GM23338 (cell line): Measurements from ENCODE around the gene DCTPP1. TPM values are rescaled to one million over a fixed set of nuclear protein-coding genes. Genes with fewer than 3 reads are reported as not detected.

ENCODE experiments used
- ATAC-seq: fragments of 200-7000 bp; cut with Tn5 transposase; 3 replicates; pipeline ENCODE4 v1.9.1; 2020
- DNase-seq: peaks from one replicate; pipeline ENCODE4 v3.0.0-alpha.2; 2015; ENCODE audit warnings: low spot score
- H2AFZ ChIP-seq: fragments of 200-600 bp; sonication (generic); 2 replicates; pipeline ENCODE4 v1.8.0; 2016; ENCODE audit warnings: antibody characterized with exemption, mild to moderate bottlenecking, moderate library complexity
- H3F3A ChIP-seq: fragments of 200-600 bp; sonication (generic); replicated peaks from 2 replicates; pipeline ENCODE4 v1.8.0; 2017; ENCODE audit warnings: antibody characterized with exemption, mixed run types, low read depth
- H3K27ac ChIP-seq: fragments of 200-600 bp; sonication (generic); 2 replicates; pipeline ENCODE4 v1.6.1; 2016; ENCODE audit warnings: low read depth
- H3K27me3 ChIP-seq: fragments of 200-600 bp; sonication (generic); 2 replicates; pipeline ENCODE4 v1.8.0; 2016; ENCODE audit warnings: mild to moderate bottlenecking, mixed run types, moderate library complexity; ENCODE audit not compliant: insufficient read depth
- H3K36me3 ChIP-seq: fragments of 200-600 bp; sonication (generic); 2 replicates; pipeline ENCODE4 v1.8.0; 2016; ENCODE audit warnings: mild to moderate bottlenecking; ENCODE audit not compliant: insufficient read depth
- H3K4me1 ChIP-seq: fragments of 200-600 bp; sonication (generic); 2 replicates; pipeline ENCODE4 v1.8.0; 2016; ENCODE audit warnings: mild to moderate bottlenecking, moderate library complexity; ENCODE audit not compliant: insufficient read depth
- H3K4me2 ChIP-seq: fragments of 200-600 bp; sonication (generic); 2 replicates; pipeline ENCODE4 v1.7.1; 2017; ENCODE audit warnings: mixed run types
- H3K4me3 ChIP-seq: fragments of 200-600 bp; sonication (generic); 2 replicates; pipeline ENCODE4 v1.6.1; 2016; ENCODE audit warnings: mixed run types
- H3K79me2 ChIP-seq: fragments of 200-600 bp; sonication (generic); replicated peaks from 2 replicates; pipeline ENCODE4 v1.8.0; 2017; ENCODE audit warnings: mild to moderate bottlenecking; ENCODE audit not compliant: insufficient read depth
- H3K9me2 ChIP-seq: fragments of 200-600 bp; sonication (generic); 2 replicates; pipeline ENCODE4 v1.8.0; 2017; ENCODE audit not compliant: insufficient read depth
- H4K20me1 ChIP-seq: fragments of 200-600 bp; sonication (generic); replicated peaks from 2 replicates; pipeline ENCODE4 v1.8.0; 2017; ENCODE audit warnings: mild to moderate bottlenecking; ENCODE audit not compliant: insufficient read depth
- H3K27ac Mint-ChIP-seq: 2 replicates; pipeline ENCODE4 v1.8.0; 2020; ENCODE audit warnings: inconsistent platforms, mild to moderate bottlenecking, moderate library complexity, mixed read lengths
- H3K27me3 Mint-ChIP-seq: 3 replicates; pipeline ENCODE4 v1.8.0; 2022; ENCODE audit warnings: low read depth, mild to moderate bottlenecking, moderate library complexity, mixed read lengths, inconsistent platforms; ENCODE audit not compliant: insufficient read depth, poor library complexity
- H3K36me3 Mint-ChIP-seq: 3 replicates; pipeline ENCODE4 v1.8.0; 2021; ENCODE audit warnings: low read depth, mild to moderate bottlenecking, inconsistent platforms, moderate library complexity, mixed read lengths
- H3K4me1 Mint-ChIP-seq: 3 replicates; pipeline ENCODE4 v1.8.0; 2020; ENCODE audit warnings: mild to moderate bottlenecking, inconsistent platforms, mixed read lengths
- H3K4me3 Mint-ChIP-seq: 3 replicates; pipeline ENCODE4 v1.8.0; 2021; ENCODE audit warnings: moderate library complexity, mild to moderate bottlenecking, inconsistent platforms, mixed read lengths
- H3K9me3 Mint-ChIP-seq: 3 replicates; pipeline ENCODE4 v1.8.0; 2020; ENCODE audit warnings: moderate library complexity, mild to moderate bottlenecking, inconsistent platforms, mixed read lengths
- CREB1 ChIP-seq: fragments of 250-450 bp; sonication (Bioruptor Pico); IDR thresholded peaks from 2 replicates; pipeline ENCODE4 v1.5.0; 2020; ENCODE audit warnings: low read depth, mild to moderate bottlenecking, moderate library complexity
- EZH2 ChIP-seq: fragments of 200-600 bp; sonication (generic); IDR thresholded peaks from one replicate; pipeline ENCODE4 v1.8.0; 2017; ENCODE audit warnings: antibody characterized with exemption, mild to moderate bottlenecking, low read depth; ENCODE audit not compliant: unreplicated experiment
- EZH2phosphoT487 ChIP-seq: fragments of 200-600 bp; sonication (generic); IDR thresholded peaks from one replicate; pipeline ENCODE4 v1.8.1; 2018; ENCODE audit warnings: antibody characterized with exemption; ENCODE audit not compliant: unreplicated experiment
- JUNB ChIP-seq: IDR thresholded peaks from one replicate; pipeline ENCODE4 v1.6.1; 2016; ENCODE audit warnings: antibody characterized with exemption; ENCODE audit not compliant: unreplicated experiment
- NANOG ChIP-seq: IDR thresholded peaks from 2 replicates; pipeline ENCODE4 v1.6.1; 2016; ENCODE audit warnings: antibody characterized with exemption, borderline replicate concordance
- POLR2AphosphoS5 ChIP-seq: IDR thresholded peaks from 2 replicates; pipeline ENCODE4 v1.6.1; 2016; ENCODE audit warnings: antibody characterized with exemption, low read depth
- STAT1 ChIP-seq: IDR thresholded peaks from one replicate; pipeline ENCODE4 v1.6.1; 2016; ENCODE audit warnings: antibody characterized with exemption; ENCODE audit not compliant: unreplicated experiment
- ZNF114 ChIP-seq: fragments of 250-450 bp; sonication (Bioruptor Pico); IDR thresholded peaks from 2 replicates; pipeline ENCODE4 v1.5.0; 2020; ENCODE audit warnings: mild to moderate bottlenecking, moderate library complexity
- ZNF331 ChIP-seq: fragments of 250-450 bp; sonication (Bioruptor Pico); IDR thresholded peaks from 2 replicates; pipeline ENCODE4 v1.5.0; 2020; ENCODE audit warnings: low read depth, mild to moderate bottlenecking, moderate library complexity
- polyA plus RNA-seq: library from polyadenylated mRNA; unstranded; fragments of >200 nt; fragmentation: Nextera tagmentation; extraction: Ambion mirVana; gene quantifications from 2 replicates; pipeline ENCODE4 v1.2.1, GENCODE V29; 2016
- total RNA-seq: library from RNA; depleted of rRNA; stranded (reverse); fragments of >200 nt; shearing (Covaris generic); gene quantifications from 2 replicates; pipeline ENCODE4 v1.2.3, GENCODE V29; 2014
- TF ChIP-seq, protein P1 (sequence below): IDR thresholded peaks from one replicate; pipeline ENCODE4 v1.6.1; 2018; ENCODE audit warnings: antibody characterized with exemption; ENCODE audit not compliant: unreplicated experiment
- TF ChIP-seq, protein P2 (sequence below), 2 experiments: fragments of 200-600 bp in 1 of 2; sonication (generic) in 1 of 2; conservative IDR thresholded peaks; 2 replicates each; pipeline versions ENCODE4 v1.5.1 to v1.6.1; 2016 to 2017; ENCODE audit warnings: antibody characterized with exemption in 2 of 2, low read depth in 2 of 2, mild to moderate bottlenecking in 2 of 2, moderate library complexity in 1 of 2

Gene DCTPP1
- total and polyA plus RNA-seq, 2 experiments from 2014 or later: 54.1 to 58.3 TPM

DNA sequence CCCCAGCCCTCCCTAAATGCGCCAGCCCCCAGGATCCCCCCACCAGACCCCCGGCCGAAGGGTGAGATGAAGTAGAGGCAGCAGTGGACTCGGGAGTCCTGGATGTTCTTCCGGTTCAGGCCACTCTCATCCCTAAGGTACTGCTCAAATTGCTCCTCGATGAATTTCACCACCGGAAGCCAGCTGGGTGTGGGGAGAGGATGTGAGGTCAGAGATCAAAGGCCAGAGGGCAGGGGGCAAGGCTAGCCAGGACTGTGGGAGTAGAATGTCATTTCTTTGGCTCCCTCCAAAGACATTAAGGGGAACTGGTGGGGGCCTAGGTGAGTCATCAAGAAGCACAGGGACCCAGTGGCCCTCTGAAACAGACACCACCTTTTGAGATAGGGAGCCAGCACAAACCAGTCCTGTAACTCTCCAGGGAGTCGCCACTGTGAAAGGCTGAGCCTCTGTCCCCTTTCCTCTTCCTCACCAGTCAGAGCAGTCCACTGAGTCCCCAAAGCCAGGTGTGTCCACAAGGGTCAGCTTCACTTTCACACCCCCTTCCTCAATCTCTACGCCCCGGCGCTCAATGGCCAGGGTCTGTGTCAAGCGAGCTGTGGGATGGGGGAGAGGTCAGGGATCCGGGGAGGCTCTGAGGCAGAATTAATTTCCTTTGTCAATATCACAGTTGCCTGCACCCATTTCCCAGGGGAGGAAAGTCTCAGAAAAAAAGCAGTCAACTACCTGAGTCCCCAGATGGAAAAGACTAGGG is 48.4 kb downstream of the DCTPP1 start (continued):
- TF ChIP-seq, protein P1, sequence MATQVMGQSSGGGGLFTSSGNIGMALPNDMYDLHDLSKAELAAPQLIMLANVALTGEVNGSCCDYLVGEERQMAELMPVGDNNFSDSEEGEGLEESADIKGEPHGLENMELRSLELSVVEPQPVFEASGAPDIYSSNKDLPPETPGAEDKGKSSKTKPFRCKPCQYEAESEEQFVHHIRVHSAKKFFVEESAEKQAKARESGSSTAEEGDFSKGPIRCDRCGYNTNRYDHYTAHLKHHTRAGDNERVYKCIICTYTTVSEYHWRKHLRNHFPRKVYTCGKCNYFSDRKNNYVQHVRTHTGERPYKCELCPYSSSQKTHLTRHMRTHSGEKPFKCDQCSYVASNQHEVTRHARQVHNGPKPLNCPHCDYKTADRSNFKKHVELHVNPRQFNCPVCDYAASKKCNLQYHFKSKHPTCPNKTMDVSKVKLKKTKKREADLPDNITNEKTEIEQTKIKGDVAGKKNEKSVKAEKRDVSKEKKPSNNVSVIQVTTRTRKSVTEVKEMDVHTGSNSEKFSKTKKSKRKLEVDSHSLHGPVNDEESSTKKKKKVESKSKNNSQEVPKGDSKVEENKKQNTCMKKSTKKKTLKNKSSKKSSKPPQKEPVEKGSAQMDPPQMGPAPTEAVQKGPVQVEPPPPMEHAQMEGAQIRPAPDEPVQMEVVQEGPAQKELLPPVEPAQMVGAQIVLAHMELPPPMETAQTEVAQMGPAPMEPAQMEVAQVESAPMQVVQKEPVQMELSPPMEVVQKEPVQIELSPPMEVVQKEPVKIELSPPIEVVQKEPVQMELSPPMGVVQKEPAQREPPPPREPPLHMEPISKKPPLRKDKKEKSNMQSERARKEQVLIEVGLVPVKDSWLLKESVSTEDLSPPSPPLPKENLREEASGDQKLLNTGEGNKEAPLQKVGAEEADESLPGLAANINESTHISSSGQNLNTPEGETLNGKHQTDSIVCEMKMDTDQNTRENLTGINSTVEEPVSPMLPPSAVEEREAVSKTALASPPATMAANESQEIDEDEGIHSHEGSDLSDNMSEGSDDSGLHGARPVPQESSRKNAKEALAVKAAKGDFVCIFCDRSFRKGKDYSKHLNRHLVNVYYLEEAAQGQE: no peak
- no peak for TF ChIP-seq POLR2AphosphoS5
- TF ChIP-seq, protein P2, sequence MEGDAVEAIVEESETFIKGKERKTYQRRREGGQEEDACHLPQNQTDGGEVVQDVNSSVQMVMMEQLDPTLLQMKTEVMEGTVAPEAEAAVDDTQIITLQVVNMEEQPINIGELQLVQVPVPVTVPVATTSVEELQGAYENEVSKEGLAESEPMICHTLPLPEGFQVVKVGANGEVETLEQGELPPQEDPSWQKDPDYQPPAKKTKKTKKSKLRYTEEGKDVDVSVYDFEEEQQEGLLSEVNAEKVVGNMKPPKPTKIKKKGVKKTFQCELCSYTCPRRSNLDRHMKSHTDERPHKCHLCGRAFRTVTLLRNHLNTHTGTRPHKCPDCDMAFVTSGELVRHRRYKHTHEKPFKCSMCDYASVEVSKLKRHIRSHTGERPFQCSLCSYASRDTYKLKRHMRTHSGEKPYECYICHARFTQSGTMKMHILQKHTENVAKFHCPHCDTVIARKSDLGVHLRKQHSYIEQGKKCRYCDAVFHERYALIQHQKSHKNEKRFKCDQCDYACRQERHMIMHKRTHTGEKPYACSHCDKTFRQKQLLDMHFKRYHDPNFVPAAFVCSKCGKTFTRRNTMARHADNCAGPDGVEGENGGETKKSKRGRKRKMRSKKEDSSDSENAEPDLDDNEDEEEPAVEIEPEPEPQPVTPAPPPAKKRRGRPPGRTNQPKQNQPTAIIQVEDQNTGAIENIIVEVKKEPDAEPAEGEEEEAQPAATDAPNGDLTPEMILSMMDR (conservative IDR thresholded peaks at IDR 0.05; ENCODE audit: low read depth in 2 of 2): no peak
- no peak for TF ChIP-seq EZH2
- TF ChIP-seq NANOG: no peak
- TF ChIP-seq ZNF331 (CRISPR knock-in tag): no peak
- no peak for TF ChIP-seq JUNB

DNA sequence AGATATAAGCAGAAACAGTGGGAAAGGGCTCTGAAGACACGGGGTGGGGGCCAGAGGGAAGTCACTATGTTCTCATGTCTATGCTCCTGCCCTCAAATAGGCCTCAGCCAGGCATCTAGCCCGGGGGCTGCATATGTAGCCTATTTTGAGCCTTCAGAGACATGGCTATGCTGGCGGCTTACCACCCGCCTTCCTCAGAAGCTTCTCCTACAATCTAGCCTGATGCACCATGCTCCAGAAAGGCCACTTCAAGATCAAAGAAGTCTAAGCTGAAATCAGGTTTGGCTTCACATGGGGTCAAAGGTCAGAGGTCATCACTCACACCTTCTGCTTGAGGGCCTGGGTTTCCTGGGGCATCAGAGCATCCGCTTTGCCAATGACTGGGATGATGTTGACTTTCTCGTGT is 49.0 kb downstream of the DCTPP1 start:
- DNase-seq: no peak
- Histone ChIP-seq H3K4me2 (no peak overlapping the region), H3K36me3 (no peaks in the 10 kb centered on the region), H4K20me1 (no peaks in the 10 kb centered on the region), H3F3A (peaks cover 24% of the 10 kb centered on the region), H3K79me2 (0 out of 2 replicates have a peak, but pooled peaks cover 4% of the 10 kb centered on the region), H3K4me1 (peaks cover 11% of the 10 kb centered on the region), H3K27me3 (no peaks in the 10 kb centered on the region), H2AFZ (no peak overlapping the region), H3K4me3 (no peak overlapping the region), H3K27ac (no peak overlapping the region), H3K9me2 (no peaks in the 10 kb centered on the region)
- peak overlapping the region; percentile 21; the same call in 1 of the 3 replicates for H3K4me3 Mint-ChIP-seq
- H3K36me3 Mint-ChIP-seq: peaks cover 3% of the 10 kb centered on the region; the same call in 2 of the 3 replicates
- H3K27ac Mint-ChIP-seq: no peak overlapping the region
- H3K27me3 Mint-ChIP-seq: peaks cover 27% of the 10 kb centered on the region
- H3K9me3 Mint-ChIP-seq: no peaks in the 10 kb centered on the region; the same call in none of the 3 replicates
- ATAC-seq: no peak
- peaks cover 19% of the 10 kb centered on the region for H3K4me1 Mint-ChIP-seq
- TF ChIP-seq ZNF331 (CRISPR knock-in tag) (no peak), NANOG (no peak), EZH2 (no peak), ZNF114 (no peak), CREB1 (CRISPR knock-in tag) (no peak), STAT1 (no peak), EZH2phosphoT487 (no peak)
- TF ChIP-seq, protein P2 (conservative IDR thresholded peaks at IDR 0.05; ENCODE audit: low read depth in 2 of 2): no peak
